WTC11 (cell line): ENCODE results near the gene ADGRF5.

ENCODE experiments used
- CTCF ChIP-seq: fragments of 200-600 bp; IDR thresholded peaks from 2 replicates; pipeline ENCODE4 v1.8.0; 2022; ENCODE audit warnings: antibody characterized with exemption
- E2F4 ChIP-seq: sonication (generic); formaldehyde crosslinking; IDR thresholded peaks from 2 replicates; pipeline ENCODE4 v1.8.1; 2022; ENCODE audit warnings: low read depth, mild to moderate bottlenecking, moderate library complexity, missing genetic modification reagents, borderline replicate concordance
- NR3C1 ChIP-seq: sonication (generic); formaldehyde crosslinking; conservative IDR thresholded peaks from 2 replicates; pipeline ENCODE4 v1.8.1; 2023; ENCODE audit warnings: low read depth, mild to moderate bottlenecking, missing genetic modification reagents
- ZNF121 ChIP-seq: sonication (generic); formaldehyde crosslinking; IDR thresholded peaks from 2 replicates; pipeline ENCODE4 v1.8.0; 2023; ENCODE audit warnings: missing genetic modification reagents
- ZNF232 ChIP-seq: sonication (generic); formaldehyde crosslinking; IDR thresholded peaks from 2 replicates; pipeline ENCODE4 v1.8.0; 2022; ENCODE audit warnings: mild to moderate bottlenecking, missing genetic modification reagents
- TF ChIP-seq, protein P1 (sequence below): sonication (generic); formaldehyde crosslinking; IDR thresholded peaks from 2 replicates; pipeline ENCODE4 v1.8.1; 2023; ENCODE audit warnings: mild to moderate bottlenecking, missing genetic modification reagents

- TF ChIP-seq E2F4 (CRISPR knock-in tag) (no peak), CTCF (no peak), ZNF121 (CRISPR knock-in tag) (no peak), ZNF232 (CRISPR knock-in tag) (no peak), NR3C1 (CRISPR knock-in tag) (no peak)
- TF ChIP-seq, protein P1, sequence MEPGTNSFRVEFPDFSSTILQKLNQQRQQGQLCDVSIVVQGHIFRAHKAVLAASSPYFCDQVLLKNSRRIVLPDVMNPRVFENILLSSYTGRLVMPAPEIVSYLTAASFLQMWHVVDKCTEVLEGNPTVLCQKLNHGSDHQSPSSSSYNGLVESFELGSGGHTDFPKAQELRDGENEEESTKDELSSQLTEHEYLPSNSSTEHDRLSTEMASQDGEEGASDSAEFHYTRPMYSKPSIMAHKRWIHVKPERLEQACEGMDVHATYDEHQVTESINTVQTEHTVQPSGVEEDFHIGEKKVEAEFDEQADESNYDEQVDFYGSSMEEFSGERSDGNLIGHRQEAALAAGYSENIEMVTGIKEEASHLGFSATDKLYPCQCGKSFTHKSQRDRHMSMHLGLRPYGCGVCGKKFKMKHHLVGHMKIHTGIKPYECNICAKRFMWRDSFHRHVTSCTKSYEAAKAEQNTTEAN (CRISPR knock-in tag), result no peak
Observed at GRCh38 chr6:46961711-46962110, 40.0 kb upstream of the ADGRF5 start.
